DND-41 (cell line): ENCODE measurements around the gene STON1.

Experiments used
- ATAC-seq: fragments of 200-7000 bp; cut with Tn5 transposase; 3 replicates; pipeline ENCODE4 v1.9.1; 2021; ENCODE audit warnings: low read depth; ENCODE audit not compliant: insufficient read depth
- DNase-seq: peaks from one replicate; pipeline ENCODE4 v3.0.0-alpha.2; 2020
- H2AFZ ChIP-seq: 2 replicates; pipeline ENCODE4 v1.6.0; 2012; ENCODE audit warnings: low read depth, low read length
- H3K27ac ChIP-seq: 2 replicates; pipeline ENCODE4 v1.5.1; 2012; ENCODE audit warnings: low read length, inconsistent platforms
- H3K27me3 ChIP-seq: fragments of 200-600 bp; sonication (generic); 2 replicates; pipeline ENCODE4 v1.6.0; 2012; ENCODE audit warnings: low read length, mild to moderate bottlenecking, inconsistent platforms; ENCODE audit not compliant: insufficient read depth, poor library complexity
- H3K36me3 ChIP-seq: 2 replicates; pipeline ENCODE4 v1.5.1; 2012; ENCODE audit warnings: low read length, inconsistent platforms; ENCODE audit not compliant: insufficient read depth
- H3K4me1 ChIP-seq: 2 replicates; pipeline ENCODE4 v1.5.1; 2012; ENCODE audit warnings: mild to moderate bottlenecking, low read length; ENCODE audit not compliant: insufficient read depth
- H3K4me2 ChIP-seq: 2 replicates; pipeline ENCODE4 v1.6.0; 2012; ENCODE audit warnings: mild to moderate bottlenecking, moderate library complexity, low read length, inconsistent platforms; ENCODE audit not compliant: insufficient read depth
- H3K4me3 ChIP-seq, 2 experiments: fragments of 200-600 bp in 1 of 2; shearing (Covaris generic) in 1 of 2; 2 replicates each; pipeline ENCODE4 v1.5.1; 2012 to 2016; ENCODE audit warnings: inconsistent platforms in 2 of 2, low read length in 2 of 2, mild to moderate bottlenecking in 2 of 2, low read depth in 1 of 2, moderate library complexity in 1 of 2
- H3K79me2 ChIP-seq: 2 replicates; pipeline ENCODE4 v1.6.0; 2012; ENCODE audit warnings: low read length, inconsistent platforms; ENCODE audit not compliant: insufficient read depth
- H3K9ac ChIP-seq: 2 replicates; pipeline ENCODE4 v1.6.0; 2012; ENCODE audit warnings: low read depth, mild to moderate bottlenecking, inconsistent platforms, low read length, moderate library complexity
- H3K9me3 ChIP-seq: 2 replicates; pipeline ENCODE4 v1.5.1; 2012; ENCODE audit warnings: low read length, moderate library complexity, mild to moderate bottlenecking, inconsistent platforms; ENCODE audit not compliant: insufficient read depth, severe bottlenecking
- H4K20me1 ChIP-seq: 2 replicates; pipeline ENCODE4 v1.6.0; 2012; ENCODE audit warnings: low read length; ENCODE audit not compliant: insufficient read depth
- EZH2 ChIP-seq: IDR thresholded peaks from 3 replicates; pipeline ENCODE4 v1.6.1; 2012; ENCODE audit warnings: borderline replicate concordance, low read depth, mild to moderate bottlenecking, moderate library complexity, low read length, inconsistent platforms; ENCODE audit not compliant: severe bottlenecking
- TF ChIP-seq, protein P1 (sequence below): IDR thresholded peaks from 2 replicates; pipeline ENCODE4 v1.5.1; 2012; ENCODE audit warnings: borderline replicate concordance, low read length, moderate library complexity, mild to moderate bottlenecking; ENCODE audit not compliant: poor library complexity, severe bottlenecking; ENCODE audit errors: extremely low read depth

Gene STON1

DNA sequence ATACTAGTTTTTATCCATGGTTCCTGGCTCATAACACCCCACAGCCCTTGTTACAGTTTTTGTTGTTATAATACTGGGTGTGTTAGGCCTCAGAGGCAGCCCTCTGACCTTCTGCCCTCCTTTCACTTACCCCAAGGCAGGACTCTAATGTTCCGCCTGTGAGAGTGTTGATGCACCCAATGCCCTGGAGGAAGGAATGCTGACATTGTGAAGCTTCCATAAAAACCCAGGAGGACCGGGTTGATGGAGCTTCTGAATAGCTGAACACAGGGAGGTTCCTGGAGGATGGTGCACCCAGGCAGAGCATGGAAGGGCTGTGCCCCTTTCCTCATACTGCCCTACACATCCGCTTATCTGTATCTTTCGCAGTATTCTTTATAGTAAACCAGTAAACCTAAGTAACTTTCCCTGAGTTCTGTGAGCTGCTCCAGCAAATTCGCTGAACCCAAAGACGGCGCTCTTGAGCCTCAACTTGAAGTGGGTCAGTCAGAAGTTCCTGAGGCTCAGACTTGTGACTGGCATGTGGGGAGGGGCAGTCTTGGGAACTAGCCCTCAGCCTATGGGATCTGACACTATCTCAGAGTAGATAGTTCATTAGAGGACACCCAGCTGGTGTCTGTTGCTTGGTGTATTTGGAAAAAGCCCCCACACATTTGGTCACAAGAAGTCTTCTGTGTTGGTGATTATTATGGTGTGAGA, 10.4 kb downstream of the STON1 start:
- H3K27me3 ChIP-seq, result no peaks in the 10 kb centered on the region
- H3K4me1 ChIP-seq, result no peaks in the 10 kb centered on the region
- no peaks in the 10 kb centered on the region for H3K9me3 ChIP-seq
- H3K36me3 ChIP-seq, result no peaks in the 10 kb centered on the region
- TF ChIP-seq, protein P1, sequence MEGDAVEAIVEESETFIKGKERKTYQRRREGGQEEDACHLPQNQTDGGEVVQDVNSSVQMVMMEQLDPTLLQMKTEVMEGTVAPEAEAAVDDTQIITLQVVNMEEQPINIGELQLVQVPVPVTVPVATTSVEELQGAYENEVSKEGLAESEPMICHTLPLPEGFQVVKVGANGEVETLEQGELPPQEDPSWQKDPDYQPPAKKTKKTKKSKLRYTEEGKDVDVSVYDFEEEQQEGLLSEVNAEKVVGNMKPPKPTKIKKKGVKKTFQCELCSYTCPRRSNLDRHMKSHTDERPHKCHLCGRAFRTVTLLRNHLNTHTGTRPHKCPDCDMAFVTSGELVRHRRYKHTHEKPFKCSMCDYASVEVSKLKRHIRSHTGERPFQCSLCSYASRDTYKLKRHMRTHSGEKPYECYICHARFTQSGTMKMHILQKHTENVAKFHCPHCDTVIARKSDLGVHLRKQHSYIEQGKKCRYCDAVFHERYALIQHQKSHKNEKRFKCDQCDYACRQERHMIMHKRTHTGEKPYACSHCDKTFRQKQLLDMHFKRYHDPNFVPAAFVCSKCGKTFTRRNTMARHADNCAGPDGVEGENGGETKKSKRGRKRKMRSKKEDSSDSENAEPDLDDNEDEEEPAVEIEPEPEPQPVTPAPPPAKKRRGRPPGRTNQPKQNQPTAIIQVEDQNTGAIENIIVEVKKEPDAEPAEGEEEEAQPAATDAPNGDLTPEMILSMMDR, result no peak
- TF ChIP-seq EZH2, result no peak
- H3K27ac ChIP-seq, result no peak overlapping the region
- H3K4me2 ChIP-seq, result no peak overlapping the region
- H3K9ac ChIP-seq, result no peak overlapping the region
- no peaks in the 10 kb centered on the region for H3K79me2 ChIP-seq
- ATAC-seq (no peak), DNase-seq (no peak)
- H4K20me1 ChIP-seq, result no peaks in the 10 kb centered on the region
- no peak overlapping the region for H3K4me3 ChIP-seq
- no peak overlapping the region for H2AFZ ChIP-seq

DNA sequence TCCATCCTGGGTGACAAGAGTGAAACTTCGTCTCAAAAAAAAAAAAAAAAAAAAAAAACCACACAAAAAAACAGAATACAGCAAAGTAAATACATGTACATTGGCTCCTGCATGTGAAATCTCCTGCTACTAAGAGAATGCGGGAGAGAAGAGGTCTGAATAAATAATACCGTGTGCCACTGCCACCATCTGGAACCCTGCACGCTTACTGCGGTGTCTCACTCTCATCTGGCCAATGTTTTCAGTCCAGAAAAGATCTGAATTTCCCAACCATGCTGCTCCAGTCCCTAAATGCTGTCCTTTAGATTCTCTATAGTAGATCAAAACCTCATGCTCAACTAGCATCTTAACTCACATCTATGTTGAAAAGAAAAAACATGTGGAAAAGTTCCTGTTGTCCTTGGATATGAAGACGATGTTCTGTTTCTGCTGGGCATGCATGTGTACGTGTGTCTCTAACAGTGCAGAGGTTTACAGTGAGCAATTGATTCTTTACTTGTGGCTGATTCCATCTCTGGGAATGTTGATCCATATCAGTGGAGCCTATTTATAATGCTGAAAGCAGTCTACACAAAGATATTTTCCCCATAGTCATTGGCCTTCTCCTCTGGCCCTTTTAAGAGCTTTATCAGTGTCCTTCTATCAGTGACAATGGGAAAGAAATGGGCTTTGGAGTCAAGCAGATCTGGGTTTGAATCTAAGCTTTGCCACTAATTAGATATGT, 11.9 kb downstream of the STON1 start:
- ATAC-seq, result no peak
- Histone ChIP-seq H3K27ac (no peak overlapping the region), H4K20me1 (no peaks in the 10 kb centered on the region), H3K9me3 (no peaks in the 10 kb centered on the region), H3K4me2 (no peak overlapping the region), H3K4me1 (no peaks in the 10 kb centered on the region), H3K79me2 (no peaks in the 10 kb centered on the region), H3K27me3 (no peaks in the 10 kb centered on the region), H3K9ac (no peak overlapping the region), H2AFZ (no peak overlapping the region), H3K36me3 (no peaks in the 10 kb centered on the region), H3K4me3 (no peak overlapping the region)
- DNase-seq, result no peak
- TF ChIP-seq, protein P1, result no peak
- no peak for TF ChIP-seq EZH2

DNA sequence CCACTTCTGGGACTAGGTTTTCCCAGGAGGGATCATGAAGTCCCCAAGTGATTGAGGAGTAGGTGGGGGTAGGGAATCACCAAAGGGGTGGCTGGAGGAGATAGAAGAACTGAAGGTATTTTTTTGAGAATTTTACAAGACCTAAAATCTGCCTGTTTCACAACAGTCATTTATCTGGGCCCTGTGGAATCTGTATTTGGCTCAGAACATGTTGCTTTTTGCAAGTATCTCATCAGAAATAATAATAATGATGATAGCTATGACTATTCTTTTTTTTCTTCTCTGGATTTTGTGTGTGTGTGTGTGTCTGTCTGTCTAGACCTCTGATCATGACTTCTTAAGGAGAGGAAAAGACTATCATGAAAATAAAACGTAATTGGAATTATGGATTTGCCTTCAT, 13.9 kb downstream of the STON1 start:
- TF ChIP-seq, protein P1, result no peak
- no peak for TF ChIP-seq EZH2
- Histone ChIP-seq H3K4me2 (no peak overlapping the region), H3K9ac (no peak overlapping the region), H4K20me1 (no peaks in the 10 kb centered on the region), H2AFZ (no peak overlapping the region), H3K27me3 (no peaks in the 10 kb centered on the region), H3K79me2 (no peaks in the 10 kb centered on the region), H3K9me3 (no peaks in the 10 kb centered on the region), H3K4me1 (no peaks in the 10 kb centered on the region), H3K36me3 (no peaks in the 10 kb centered on the region), H3K4me3 (no peak overlapping the region), H3K27ac (no peak overlapping the region)
- ATAC-seq (no peak), DNase-seq (no peak)
